Mucosa of descending colon (tissue), 3 donors: ENCODE measurements around the gene FH. TPM values are rescaled to one million over a fixed set of nuclear protein-coding genes. Genes with fewer than 3 reads are reported as not detected.

Experiments
- ATAC-seq: fragments of 200-7000 bp; cut with Tn5 transposase; one replicate; pipeline ENCODE4 v1.9.1; 2020; ENCODE audit warnings: mild to moderate bottlenecking, moderate library complexity
- DNase-seq, 3 donors: peaks; one replicate each; pipeline ENCODE4 v3.0.0-alpha.2; 2020
- H3K36me3 ChIP-seq: fragments of 200-600 bp; one replicate; pipeline ENCODE4 v1.8.0; 2021; ENCODE audit warnings: low read depth, mild to moderate bottlenecking
- H3K4me1 ChIP-seq: fragments of 200-600 bp; one replicate; pipeline ENCODE4 v1.8.0; 2021; ENCODE audit warnings: low read depth, mild to moderate bottlenecking
- H3K4me3 ChIP-seq: fragments of 200-600 bp; one replicate; pipeline ENCODE4 v1.8.0; 2021; ENCODE audit warnings: mild to moderate bottlenecking
- H3K9me3 ChIP-seq: fragments of 200-600 bp; one replicate; pipeline ENCODE4 v1.8.0; 2021; ENCODE audit warnings: mild to moderate bottlenecking
- CTCF ChIP-seq: fragments of 200-600 bp; IDR thresholded peaks from one replicate; pipeline ENCODE4 v1.8.0; 2022; ENCODE audit warnings: antibody characterized with exemption, mild to moderate bottlenecking
- intact Hi-C, 2 donors: fragments of 100-400 bp; cut with DNase I in 1 of 2; cut with micrococcal nuclease in 1 of 2; formaldehyde crosslinking; loops; one replicate each; pipeline versions ENCODE4 v1.11.0 to v1.11.1; 2022; cut with DNase I, micrococcal nuclease
- total RNA-seq, 3 donors: library from RNA; stranded (reverse); fragmentation: NEBNext Ultra II Directional in 2 of 3; extraction: Animal tissue kit (Norgen Biotek cat#: 25700) in 2 of 3; gene quantifications; one replicate each; pipeline versions ENCODE4 v1.2.1 to v1.2.4, GENCODE V29; 2021 to 2023
- donor health status: DM: no; HTN: no; CAD: no; lungs with moderate emphysema.
- donor health status: DM: no; HTN: no; CAD: no.
- donor health status: DM: no; HTN: yes; CAD: no.

Gene FH
- total RNA-seq, 3 donors from 2014 or later: 81.0 to 103 (median 96.0) TPM

DNA sequence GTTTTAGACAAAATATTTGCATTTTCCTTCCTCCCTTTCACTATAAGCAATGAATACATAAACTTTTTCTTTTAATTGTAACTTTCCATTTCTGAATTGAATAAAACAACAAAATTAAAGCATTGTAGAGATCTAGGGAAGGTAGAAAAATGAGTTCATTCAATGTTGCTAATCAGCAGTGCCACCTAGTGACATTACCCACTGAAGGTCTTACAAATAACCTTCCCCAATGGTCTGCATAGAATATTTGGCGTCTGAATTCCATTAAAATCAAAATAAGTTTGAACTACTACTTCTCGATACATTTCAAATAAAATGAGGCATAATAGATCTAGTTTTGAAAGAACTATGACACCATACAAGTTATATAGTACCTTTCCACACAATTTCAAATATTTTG lies 19.6 kb downstream of the FH start:
- ATAC-seq (no peak), DNase-seq (peak in 1 of 3 donors; percentile 19)
- TF ChIP-seq CTCF: no peak
- Histone ChIP-seq H3K36me3 (peaks cover 4% of the 10 kb centered on the region), H3K9me3 (no peaks in the 10 kb centered on the region), H3K4me3 (no peak overlapping the region), H3K4me1 (no peaks in the 10 kb centered on the region)
- intact Hi-C loops: no loop called here

DNA sequence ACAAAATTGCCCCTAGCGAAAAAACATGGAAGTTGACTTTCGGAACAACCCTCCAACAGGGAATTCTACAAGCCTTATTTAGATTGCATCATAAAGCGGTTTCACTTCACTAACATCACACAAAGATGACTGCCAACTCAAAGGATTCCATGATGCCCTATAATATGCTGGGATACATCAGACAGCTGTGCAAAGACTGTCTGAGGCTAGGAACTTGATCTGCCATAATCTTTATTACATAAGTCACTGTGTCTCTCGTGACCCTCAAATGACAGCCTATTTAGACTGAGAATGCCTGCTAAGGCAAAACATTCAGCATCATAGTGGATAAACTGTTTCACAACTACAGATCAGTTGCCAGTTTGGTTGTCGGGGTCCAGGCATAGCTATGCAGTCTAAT lies 23.8 kb downstream of the FH start:
- intact Hi-C loops: no loop called here
- no peaks in the 10 kb centered on the region for H3K4me1 ChIP-seq
- no peak overlapping the region for H3K4me3 ChIP-seq
- no peaks in the 10 kb centered on the region for H3K36me3 ChIP-seq
- ATAC-seq: no peak
- H3K9me3 ChIP-seq: no peaks in the 10 kb centered on the region
- no peak for TF ChIP-seq CTCF
- no peak for DNase-seq

GRCh38 chr1:241488739-241489138 lies 30.8 kb downstream of the FH start:
- Histone ChIP-seq H3K9me3 (no peaks in the 10 kb centered on the region), H3K36me3 (no peaks in the 10 kb centered on the region), H3K4me3 (no peak overlapping the region), H3K4me1 (no peaks in the 10 kb centered on the region)
- intact Hi-C loops: no loop called here
- ATAC-seq (no peak), DNase-seq (no peak)
- TF ChIP-seq CTCF: no peak

- intact Hi-C loops: no loop called here
- no peaks in the 10 kb centered on the region for H3K4me1 ChIP-seq
- H3K4me3 ChIP-seq: no peak overlapping the region
- no peak for TF ChIP-seq CTCF
- DNase-seq: no peak
- no peak for ATAC-seq
- H3K9me3 ChIP-seq: no peaks in the 10 kb centered on the region
- no peaks in the 10 kb centered on the region for H3K36me3 ChIP-seq
These were observed 34.0 kb downstream of the FH start for GRCh38 chr1:241485554-241485992.

- Histone ChIP-seq H3K4me3 (no peak overlapping the region), H3K4me1 (no peaks in the 10 kb centered on the region), H3K9me3 (no peaks in the 10 kb centered on the region), H3K36me3 (no peaks in the 10 kb centered on the region)
- DNase-seq: no peak
- no peak for ATAC-seq
- no peak for TF ChIP-seq CTCF
- intact Hi-C loops: no loop called here
These were observed 34.4 kb downstream of the FH start for GRCh38 chr1:241485145-241485544.

GRCh38 chr1:241482761-241483250 lies 36.7 kb downstream of the FH start:
- no peak for TF ChIP-seq CTCF
- H3K4me1 ChIP-seq: no peaks in the 10 kb centered on the region
- intact Hi-C loops: no loop called here
- DNase-seq: no peak
- H3K9me3 ChIP-seq: no peaks in the 10 kb centered on the region
- H3K4me3 ChIP-seq: no peak overlapping the region
- ATAC-seq: no peak
- H3K36me3 ChIP-seq: no peaks in the 10 kb centered on the region
